Bronchial epithelial cell (primary cell): ENCODE data around the gene FAM171A2. TPM values are rescaled to one million over a fixed set of nuclear protein-coding genes. Genes with fewer than 3 reads are reported as not detected.
"Not testable (repeated sequence)": the region's sequence is repeated elsewhere in the genome, so short reads cannot be mapped to it uniquely, and the experiment has no call there.

ENCODE experiments used
- DNase-seq: peaks from one replicate; pipeline ENCODE4 v3.0.0-alpha.2; 2010; ENCODE audit warnings: low read depth
- FAIRE-seq: peaks from 2 replicates; lab custom pipeline; 2011; peaks lifted over from hg19 to GRCh38; lab: Jason Lieb, UNC
- H3K27me3 ChIP-seq: 2 replicates; pipeline ENCODE4 v1.5.1; 2011; ENCODE audit warnings: low read length; ENCODE audit not compliant: control insufficient read depth, insufficient read depth
- H3K36me3 ChIP-seq: 2 replicates; pipeline ENCODE4 v1.5.1; 2011; ENCODE audit warnings: low read length; ENCODE audit not compliant: control insufficient read depth, insufficient read depth
- H3K4me3 ChIP-seq: 2 replicates; pipeline ENCODE4 v1.5.1; 2011; ENCODE audit warnings: mild to moderate bottlenecking, low read depth, low read length, control low read depth
- total RNA-seq: library from RNA; depleted of rRNA; stranded (reverse); fragments of >200 nt; gene quantifications from 2 replicates; pipeline ENCODE4 v1.2.1, GENCODE V29; 2014
- TF ChIP-seq, protein P1 (sequence below): IDR thresholded peaks from 2 replicates; pipeline ENCODE4 v1.5.1; 2011; ENCODE audit warnings: mild to moderate bottlenecking, moderate library complexity, low read length, control low read depth, inconsistent platforms; ENCODE audit not compliant: insufficient read depth, severe bottlenecking

Gene FAM171A2
- total RNA-seq, 1 donor from 2014 or later: 0.53 TPM

DNA sequence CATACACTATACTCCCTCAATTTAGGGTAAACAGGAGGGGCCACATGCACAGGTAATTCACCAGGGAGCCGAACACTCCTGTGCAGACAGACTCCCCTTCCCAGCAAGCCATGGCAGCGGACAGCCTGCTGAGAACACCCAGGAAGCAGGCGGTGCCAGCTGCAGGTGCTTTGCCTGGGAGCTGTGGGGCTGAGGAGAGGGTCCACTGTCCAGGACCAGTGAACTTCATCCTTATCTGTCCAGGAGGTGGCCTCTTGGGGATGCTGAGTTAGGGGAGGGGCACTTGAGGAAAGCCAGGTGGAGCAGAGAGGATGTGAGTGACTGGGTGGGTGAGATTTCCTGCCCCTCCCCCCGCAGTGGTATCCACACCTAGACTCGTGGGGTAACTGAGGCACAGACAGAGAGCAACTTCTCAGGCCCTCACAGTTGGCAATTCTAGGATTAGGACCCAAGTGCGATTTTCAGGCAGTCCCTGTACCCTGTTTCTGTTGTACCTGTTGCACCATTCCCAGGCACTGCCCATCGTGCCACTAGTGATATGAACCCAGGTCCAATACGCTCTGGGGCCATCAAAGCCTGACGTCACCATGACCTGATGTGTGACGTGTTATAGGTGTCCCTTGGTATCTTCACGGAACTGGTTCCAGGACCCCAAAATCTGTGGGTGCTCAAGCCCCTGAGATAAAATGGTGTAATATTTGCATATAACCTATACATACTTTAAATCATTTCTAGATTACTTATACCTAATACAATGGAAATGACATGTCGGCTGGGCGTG is 17.4 kb downstream of the FAM171A2 start:
- no peak for DNase-seq
- FAIRE-seq: peak; percentile 18
- H3K4me3 ChIP-seq: peak overlapping the region; percentile 77
- H3K36me3 ChIP-seq: peaks cover 18% of the 10 kb centered on the region
- H3K27me3 ChIP-seq: no peaks in the 10 kb centered on the region
- TF ChIP-seq, protein P1, sequence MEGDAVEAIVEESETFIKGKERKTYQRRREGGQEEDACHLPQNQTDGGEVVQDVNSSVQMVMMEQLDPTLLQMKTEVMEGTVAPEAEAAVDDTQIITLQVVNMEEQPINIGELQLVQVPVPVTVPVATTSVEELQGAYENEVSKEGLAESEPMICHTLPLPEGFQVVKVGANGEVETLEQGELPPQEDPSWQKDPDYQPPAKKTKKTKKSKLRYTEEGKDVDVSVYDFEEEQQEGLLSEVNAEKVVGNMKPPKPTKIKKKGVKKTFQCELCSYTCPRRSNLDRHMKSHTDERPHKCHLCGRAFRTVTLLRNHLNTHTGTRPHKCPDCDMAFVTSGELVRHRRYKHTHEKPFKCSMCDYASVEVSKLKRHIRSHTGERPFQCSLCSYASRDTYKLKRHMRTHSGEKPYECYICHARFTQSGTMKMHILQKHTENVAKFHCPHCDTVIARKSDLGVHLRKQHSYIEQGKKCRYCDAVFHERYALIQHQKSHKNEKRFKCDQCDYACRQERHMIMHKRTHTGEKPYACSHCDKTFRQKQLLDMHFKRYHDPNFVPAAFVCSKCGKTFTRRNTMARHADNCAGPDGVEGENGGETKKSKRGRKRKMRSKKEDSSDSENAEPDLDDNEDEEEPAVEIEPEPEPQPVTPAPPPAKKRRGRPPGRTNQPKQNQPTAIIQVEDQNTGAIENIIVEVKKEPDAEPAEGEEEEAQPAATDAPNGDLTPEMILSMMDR: no peak

DNA sequence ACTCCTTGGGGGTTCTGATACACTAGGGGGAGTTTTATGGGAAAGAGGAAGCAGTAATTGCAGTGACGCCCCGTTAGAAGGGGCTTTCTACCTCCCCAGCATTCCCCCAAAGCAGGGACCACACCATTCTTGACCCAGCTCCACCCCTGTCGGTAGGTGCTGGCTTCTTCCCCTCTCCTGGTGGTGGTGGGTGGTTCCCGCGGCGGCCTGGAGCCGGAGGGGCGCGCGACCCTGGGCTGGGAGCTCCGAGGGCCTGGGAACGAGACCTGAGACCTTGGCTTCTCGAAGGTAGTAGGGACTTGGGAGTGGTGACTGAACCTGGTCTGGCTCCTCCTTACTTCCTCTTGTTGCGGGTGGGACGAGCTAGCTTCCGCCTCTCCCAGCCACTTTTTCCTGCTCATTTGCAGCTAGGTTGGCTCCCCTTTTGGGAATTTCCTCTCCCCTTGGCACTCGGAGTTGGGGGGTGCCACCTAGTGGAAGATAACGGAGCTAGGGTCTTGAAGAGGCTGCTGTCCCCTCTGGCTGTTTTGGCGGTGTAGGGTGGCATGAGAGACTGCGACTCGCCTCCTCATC is 18.1 kb downstream of the FAM171A2 start:
- DNase-seq: peak; percentile 69
- H3K4me3 ChIP-seq: peak overlapping the region; percentile 77
- no peaks in the 10 kb centered on the region for H3K27me3 ChIP-seq
- peaks cover 11% of the 10 kb centered on the region for H3K36me3 ChIP-seq
- no peak for FAIRE-seq
- TF ChIP-seq, protein P1: peak; percentile 56

DNA sequence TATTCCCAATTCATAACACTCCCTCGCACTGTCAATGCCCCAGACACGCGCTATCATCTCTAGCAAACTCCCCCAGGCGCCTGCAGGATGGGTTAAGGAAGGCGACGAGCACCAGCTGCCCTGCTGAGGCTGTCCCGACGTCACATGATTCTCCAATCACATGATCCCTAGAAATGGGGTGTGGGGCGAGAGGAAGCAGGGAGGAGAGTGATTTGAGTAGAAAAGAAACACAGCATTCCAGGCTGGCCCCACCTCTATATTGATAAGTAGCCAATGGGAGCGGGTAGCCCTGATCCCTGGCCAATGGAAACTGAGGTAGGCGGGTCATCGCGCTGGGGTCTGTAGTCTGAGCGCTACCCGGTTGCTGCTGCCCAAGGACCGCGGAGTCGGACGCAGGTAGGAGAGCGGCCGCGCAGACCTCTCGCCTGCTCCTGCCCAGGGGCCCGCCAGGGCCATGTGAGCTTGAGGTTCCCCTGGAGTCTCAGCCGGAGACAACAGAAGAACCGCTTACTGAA is 18.7 kb downstream of the FAM171A2 start, which contains the start of gene GRN:
TSS of gene GRN (plus strand) at position 364 of the 515 bp plus-strand sequence. CDS start 3,863 bp downstream, outside the sequence.
- H3K36me3 ChIP-seq: peaks cover 8% of the 10 kb centered on the region
- TF ChIP-seq, protein P1: no peak
- peak; percentile 97 for DNase-seq
- no peaks in the 10 kb centered on the region for H3K27me3 ChIP-seq
- peak within 1 kb of the TSS; percentile 77 for H3K4me3 ChIP-seq
- peak; percentile 28 for FAIRE-seq

DNA sequence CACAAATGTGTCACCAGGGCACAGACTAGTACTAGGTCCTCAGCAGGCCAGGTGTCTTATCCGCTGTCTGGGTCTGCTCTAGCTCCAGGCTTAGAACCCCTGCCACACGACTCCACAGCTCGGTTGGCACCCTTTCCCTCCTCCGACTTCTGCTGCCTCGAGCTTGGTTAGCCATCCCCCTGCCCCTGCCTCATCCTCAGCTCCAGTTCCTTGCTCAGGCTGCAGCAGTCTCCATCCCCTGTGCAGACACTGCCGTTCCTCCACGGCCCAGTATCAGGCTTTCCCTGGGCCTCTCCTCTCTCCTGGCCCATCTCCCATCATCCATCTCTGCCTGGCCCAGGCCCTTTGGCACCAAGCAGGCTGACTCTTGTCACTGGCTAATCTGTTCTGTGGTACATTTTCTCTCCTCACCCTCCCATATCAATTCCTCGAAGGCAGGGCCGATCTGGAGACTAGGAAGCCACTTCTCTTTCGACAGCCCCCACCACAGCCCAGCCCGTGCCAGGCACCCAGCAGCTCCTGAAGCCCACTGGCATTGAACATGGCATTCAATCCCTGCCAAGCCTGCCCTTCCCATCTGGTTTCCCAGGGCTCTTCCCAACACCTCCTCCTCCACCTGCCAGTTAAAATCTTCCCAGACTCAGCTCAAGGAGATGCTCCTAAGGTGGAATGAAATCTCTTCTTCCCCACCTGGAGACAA is 20.0 kb downstream of the FAM171A2 start:
- DNase-seq (no peak), FAIRE-seq (no peak)
- H3K27me3 ChIP-seq: no peaks in the 10 kb centered on the region
- TF ChIP-seq, protein P1: no peak
- no peak overlapping the region for H3K4me3 ChIP-seq
- peaks cover 1% of the 10 kb centered on the region for H3K36me3 ChIP-seq

DNA sequence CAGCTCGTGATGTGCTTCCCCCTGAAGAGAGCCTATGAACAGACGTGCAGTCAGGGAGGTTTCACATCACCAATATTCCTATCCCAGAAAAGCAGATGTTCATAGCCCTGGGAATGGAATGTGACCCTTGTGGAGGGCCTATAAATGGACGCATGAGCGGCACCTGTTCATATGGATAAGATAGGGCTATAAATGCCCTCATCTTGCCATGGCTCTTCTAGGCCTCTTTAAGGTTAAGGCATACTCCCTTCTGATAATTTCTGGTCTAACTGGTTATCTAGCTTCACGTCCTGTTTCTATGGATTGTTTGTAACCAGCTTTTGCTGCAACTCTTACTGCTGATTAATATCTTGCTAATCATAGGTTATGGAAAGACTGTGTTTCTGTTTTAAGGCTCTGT is 23.1 kb downstream of the FAM171A2 start:
- FAIRE-seq, H3K36me3 ChIP-seq, H3K4me3 ChIP-seq, H3K27me3 ChIP-seq, DNase-seq: not testable (repeated sequence)

DNA sequence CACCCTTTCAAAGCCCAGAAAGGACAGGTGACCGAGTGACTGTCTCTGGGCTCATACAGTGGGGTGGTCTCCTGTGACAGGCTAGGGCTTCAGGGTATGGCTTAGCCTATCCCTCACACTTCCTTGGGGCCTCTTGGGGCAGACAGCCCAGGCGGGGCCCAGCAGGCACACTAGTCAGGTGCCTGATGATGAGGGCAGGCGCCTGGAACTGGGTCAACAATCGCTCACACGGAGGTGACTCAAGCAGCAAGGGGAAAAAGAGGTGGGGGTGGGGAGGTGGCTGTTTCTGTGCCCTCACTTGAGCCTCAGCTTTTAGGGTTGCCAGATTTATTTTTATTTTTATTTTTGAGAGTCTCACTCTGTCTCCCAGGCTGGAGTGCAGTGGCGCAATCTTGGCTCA is 25.0 kb downstream of the FAM171A2 start:
- Histone ChIP-seq H3K27me3 (no peaks in the 10 kb centered on the region), H3K4me3 (no peak overlapping the region), H3K36me3 (no peaks in the 10 kb centered on the region)
- TF ChIP-seq, protein P1: no peak
- no peak for FAIRE-seq
- DNase-seq: peak; percentile 60
